ENCODE results near the gene CASP2.
"Not testable (repeated sequence)": the region's sequence is repeated elsewhere in the genome, so short reads cannot be mapped to it uniquely, and the experiment has no call there.

The CASP2 gene

DNA sequence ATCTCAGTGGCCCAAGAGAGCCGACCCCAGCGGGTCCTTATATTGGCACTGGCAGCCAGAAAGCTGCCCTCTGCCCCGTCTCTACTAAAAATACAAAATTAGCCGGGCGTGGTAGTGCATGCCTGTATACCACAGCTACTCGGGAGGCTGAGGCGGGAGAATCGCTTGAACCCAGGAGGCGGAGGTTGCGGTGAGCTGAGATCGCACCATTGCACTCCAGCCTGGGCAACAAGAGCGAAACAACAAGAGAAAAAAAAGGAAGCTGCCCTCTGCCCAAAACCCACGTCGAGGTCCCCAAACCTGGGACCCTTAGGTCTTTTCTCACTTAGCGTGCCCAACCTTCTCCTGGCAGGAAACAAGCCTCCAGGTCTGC, 24.0 kb upstream of the CASP2 start:
- DNase-seq (ENCODE audit: low read depth) = not testable (repeated sequence)

DNA sequence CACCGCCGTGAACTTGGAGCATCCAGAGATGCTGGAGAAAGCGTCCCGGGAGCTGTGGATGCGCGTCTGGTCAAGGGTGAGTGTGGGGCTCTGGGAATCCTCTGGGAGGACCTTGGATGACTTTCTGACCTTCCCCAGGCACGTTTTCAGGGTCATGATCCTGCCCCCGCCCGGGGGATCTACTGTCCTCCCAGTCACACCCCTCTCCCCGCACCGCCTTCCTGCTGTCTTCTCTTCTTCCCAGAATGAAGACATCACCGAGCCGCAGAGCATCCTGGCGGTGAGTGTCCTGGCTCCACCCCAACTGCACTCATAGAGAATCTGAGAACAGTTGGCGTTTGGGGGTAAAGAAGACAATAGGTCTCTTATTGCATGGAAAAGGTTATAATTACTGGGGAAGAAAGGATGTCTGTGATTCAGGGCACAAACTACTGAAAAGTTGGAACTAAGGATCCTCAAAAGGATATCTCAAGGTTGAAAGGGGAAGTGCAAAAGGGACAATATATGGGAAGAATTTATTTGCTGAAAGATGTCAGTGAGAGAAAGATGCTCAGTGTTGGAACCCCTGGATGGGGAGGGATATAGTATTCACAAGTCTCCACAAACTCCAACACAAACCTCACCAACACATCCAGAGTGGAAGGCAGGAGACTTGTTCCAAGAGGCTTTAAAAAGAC, 23.0 kb upstream of the CASP2 start:
- DNase-seq (ENCODE audit: low read depth) = no peak

DNA sequence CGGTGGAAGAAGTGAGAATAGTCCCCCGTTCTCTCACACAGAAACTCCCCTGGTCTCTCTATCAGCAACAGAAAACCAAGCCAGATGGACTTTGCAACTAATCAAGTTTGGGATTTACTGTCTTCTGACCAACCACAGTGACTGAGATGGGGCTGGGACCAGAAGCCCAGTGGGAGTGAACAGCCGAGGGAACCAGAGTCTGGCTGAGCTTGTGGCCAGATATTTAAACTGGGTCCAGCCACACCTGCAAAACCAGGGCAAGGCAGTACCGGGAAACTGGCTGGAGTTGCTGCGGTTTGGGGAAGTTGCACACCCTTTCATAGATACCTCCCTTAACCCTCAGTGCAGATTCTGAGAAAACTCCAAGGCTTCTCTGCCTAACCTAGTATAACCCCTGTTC, 18.9 kb upstream of the CASP2 start:
- DNase-seq (ENCODE audit: low read depth) = no peak

- DNase-seq (ENCODE audit: low read depth) = no peak
Measured at GRCh38 chr7:143271240-143271639, 16.9 kb upstream of the CASP2 start.

- DNase-seq (ENCODE audit: low read depth) = no peak
Measured at GRCh38 chr7:143272871-143273270, 15.3 kb upstream of the CASP2 start.

DNA sequence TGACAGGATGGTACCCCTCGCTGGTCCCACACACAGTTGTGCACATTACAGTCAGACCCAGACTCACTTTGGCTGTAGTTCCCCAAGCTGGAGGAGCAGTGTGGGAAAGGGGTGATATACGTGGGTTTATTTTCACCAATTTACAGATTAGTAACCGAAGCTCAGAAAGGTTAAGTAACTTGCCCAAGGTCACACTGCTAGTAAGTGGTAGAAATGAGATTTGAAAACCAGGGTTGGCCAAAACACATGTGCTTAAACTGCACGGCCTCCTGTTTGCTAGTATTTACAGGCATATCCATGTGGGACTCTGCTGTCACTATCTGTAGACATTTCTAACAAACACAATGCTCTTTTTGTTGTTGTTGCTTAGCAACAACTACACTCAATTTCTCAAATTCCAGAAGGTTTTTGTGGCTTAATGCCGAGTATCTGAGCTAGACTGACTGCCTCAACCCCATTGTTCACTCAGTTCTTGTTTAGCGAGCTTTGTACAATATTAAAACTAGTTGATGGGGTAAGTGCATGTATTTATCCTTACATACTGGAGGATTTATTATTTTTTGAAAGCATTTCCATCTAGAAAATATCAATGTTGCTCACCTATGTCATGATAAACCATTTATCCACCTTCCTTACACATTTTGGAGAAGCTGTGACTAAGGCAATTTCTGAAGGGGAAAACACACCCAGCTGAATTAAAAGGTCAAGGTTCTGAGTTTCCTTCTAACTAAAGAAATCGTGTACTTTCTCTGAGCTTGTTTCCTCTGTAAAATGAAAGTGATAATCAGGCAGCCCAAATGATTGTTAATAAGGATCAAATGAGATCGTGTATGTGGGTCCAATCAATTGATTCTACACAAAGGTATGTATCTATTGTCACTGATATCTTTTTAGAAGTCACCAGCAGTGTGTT, 8.7 kb upstream of the CASP2 start:
- DNase-seq (ENCODE audit: low read depth) = peak; percentile 66

- no peak for DNase-seq (ENCODE audit: low read depth)
Measured at GRCh38 chr7:143280160-143280559, 8.0 kb upstream of the CASP2 start.

DNA sequence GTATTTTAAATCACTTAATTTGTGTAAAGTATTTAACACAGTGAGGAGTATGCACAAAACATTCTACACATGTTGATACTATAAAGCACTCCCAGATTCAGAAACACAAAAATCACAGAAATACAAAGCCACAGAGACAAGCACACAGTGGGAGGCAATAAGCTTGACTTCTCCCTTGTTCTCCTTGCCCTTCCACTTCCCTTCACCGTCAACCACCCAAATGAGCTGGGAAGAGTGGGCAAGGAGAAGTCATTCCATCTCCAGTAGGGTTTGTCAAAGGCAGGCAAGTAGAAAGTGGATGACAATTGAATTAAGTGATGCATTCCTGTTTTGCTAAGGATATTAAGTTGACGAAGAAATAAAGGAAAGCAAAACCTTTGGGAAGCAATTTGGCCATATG, 7.6 kb upstream of the CASP2 start:
- DNase-seq (ENCODE audit: low read depth) = no peak

DNA sequence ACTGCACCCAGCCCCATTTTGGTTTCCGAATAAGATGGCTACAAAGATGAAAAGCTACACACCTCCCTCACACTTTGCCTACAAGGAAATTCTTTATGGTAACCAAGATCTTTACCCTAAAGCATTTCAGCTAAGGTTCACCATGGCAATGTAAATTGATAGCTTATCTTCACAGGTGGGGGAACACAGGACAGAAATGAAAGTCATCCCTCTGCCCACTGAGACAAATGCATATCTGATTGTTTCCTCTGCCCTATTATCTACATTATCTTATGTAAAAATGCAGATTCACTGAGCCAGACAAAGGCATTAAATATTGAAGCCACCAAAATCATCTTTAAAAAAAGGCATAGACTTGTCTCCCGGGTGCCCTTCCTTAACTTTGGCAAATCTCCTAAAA, 6.6 kb upstream of the CASP2 start:
- no peak for DNase-seq (ENCODE audit: low read depth)

GRCh38 chr7:143282124-143282523, 6.0 kb upstream of the CASP2 start:
- no peak for DNase-seq (ENCODE audit: low read depth)

- no peak for DNase-seq (ENCODE audit: low read depth)
Measured at GRCh38 chr7:143283381-143283780, 4.8 kb upstream of the CASP2 start.

DNA sequence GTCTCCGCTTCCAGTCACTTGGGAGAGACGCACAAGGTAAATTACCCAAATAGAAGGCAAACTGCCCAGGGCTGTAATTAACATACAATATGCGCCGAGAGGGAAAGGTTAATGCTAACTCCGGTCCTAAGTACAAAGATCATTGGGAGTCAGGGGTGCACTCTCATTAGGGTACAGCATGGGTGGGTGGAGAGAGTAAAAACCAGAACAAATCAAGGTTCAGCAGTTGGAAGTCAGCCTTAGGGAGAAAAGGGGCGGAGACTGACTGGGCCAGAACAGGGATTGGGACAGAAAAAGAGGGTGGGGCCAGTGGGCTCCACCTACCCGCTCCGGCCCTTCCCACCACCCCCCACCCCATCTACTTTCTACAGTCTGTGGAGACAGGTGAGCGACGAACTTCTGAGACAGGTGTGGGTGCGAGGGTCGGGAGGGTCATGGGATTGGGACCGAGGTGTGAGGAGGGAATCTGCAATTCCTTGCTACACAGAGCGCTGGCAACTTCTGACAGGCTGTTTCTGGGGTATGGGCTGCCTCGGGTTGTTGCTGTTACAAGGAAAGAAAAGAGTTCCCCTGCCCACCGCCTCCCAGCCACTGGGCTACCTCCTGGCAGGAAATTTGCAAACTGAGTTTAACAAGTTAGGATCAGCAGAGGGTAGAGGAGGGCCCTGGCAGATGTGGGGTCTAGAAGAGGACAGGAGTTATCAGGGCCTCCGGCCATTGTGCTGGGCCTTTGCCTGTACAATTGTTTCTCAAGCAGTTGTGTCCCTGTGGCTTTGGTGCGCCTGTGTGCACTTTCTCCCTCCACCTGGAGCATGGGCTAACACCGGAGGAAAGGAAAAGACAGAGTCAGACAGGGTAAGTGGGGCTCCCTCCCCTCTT, 3.3 kb upstream of the CASP2 start, which contains the start of gene TMEM139:
Gene TMEM139 (plus strand): TSS at position 368 of the 879 bp plus-strand sequence. CDS start 1,000 bp downstream, outside the sequence.
- DNase-seq (ENCODE audit: low read depth) = no peak

- no peak for DNase-seq (ENCODE audit: low read depth)
Measured at GRCh38 chr7:143285470-143285778, 2.7 kb upstream of the CASP2 start.

GRCh38 chr7:143285806-143286521, 2.2 kb upstream of the CASP2 start:
- DNase-seq (ENCODE audit: low read depth) = no peak

DNA sequence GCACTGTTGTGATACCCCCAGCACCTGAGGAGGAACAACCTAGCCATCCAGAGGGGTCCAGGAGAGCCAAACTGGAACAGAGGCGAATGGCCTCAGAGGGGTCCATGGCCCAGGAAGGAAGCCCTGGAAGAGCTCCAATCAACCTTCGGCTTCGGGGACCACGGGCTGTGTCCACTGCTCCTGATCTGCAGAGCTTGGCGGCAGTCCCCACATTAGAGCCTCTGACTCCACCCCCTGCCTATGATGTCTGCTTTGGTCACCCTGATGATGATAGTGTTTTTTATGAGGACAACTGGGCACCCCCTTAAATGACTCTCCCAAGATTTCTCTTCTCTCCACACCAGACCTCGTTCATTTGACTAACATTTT, 1.6 kb upstream of the CASP2 start:
- no peak for DNase-seq (ENCODE audit: low read depth)

- DNase-seq (ENCODE audit: low read depth) = no peak
Measured at GRCh38 chr7:143287339-143287934, 714 bp upstream of the CASP2 start.

- DNase-seq (ENCODE audit: low read depth) = no peak
Measured at GRCh38 chr7:143288836-143289235, 685 bp downstream of the CASP2 start.

DNA sequence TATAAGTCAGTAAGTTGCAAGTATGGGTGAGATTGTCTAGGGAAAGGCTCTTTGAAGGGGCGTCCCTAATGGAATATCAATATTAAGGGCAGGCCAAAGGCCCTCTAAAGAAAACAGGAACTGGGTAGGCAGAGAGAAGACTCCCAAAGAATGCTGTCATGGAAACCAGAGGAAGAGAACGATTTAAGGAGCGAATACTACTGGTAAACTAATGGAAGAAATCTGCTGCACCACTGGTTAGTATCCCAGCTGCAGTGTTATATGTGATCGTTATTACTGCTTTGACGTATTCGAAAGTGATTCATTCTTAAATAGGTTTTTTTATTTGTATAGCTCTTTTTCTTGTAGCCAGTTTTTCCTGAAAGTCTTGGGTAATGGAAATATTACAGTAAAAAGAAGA, 1.3 kb downstream of the CASP2 start:
- no peak for DNase-seq (ENCODE audit: low read depth)

- DNase-seq (ENCODE audit: low read depth) = not testable (repeated sequence)
Measured at GRCh38 chr7:143289888-143290287, 1.7 kb downstream of the CASP2 start.

DNA sequence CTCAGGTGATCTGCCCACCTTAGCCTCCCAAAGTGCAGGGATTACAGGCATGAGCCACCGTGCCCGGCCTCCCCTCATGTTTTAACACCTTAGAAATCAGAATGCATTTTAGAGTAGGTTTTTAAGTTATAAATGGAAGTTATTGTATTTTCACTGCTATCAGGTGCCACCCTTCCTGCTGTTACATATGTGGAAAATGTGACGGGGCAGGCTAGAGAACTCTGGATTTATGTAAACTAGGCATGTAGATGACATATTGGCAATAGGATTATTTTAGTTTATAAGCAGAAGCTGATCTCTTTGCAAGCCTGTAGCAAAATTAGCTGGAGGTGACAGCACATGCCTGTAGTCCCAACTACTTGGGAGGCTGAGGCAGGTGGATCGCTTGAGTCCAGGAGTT, 2.1 kb downstream of the CASP2 start:
- DNase-seq (ENCODE audit: low read depth) = no peak

- no peak for DNase-seq (ENCODE audit: low read depth)
Measured at GRCh38 chr7:143292876-143293275, 4.7 kb downstream of the CASP2 start.

DNA sequence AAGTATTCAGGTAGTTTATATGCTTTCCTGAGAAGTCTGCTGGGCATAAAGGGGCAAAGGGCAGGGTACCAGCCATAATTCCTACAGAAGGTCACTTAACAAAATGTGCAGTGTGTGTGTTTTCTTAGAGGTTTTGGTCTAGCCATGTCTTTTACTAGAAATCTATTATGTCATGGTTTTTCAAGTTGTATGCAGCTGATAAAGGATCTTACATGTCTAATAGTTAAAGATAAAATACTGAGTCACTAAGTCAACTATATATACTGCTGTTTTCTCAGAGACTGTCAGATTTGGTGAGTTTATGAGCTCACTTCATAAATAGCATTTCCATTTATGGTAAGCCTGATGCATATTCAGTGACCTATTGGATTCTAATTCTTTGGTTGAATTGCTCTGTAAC, 7.7 kb downstream of the CASP2 start:
- DNase-seq (ENCODE audit: low read depth) = no peak

Data from stromal cell of bone marrow (primary cell).